Measurements from ENCODE around the gene ME2.
"Not testable (repeated sequence)": the region's sequence is repeated elsewhere in the genome, so short reads cannot be mapped to it uniquely, and the experiment has no call there.

The ME2 gene

GRCh38 chr18:50849419-50849821 is 29.5 kb upstream of the ME2 start:
- H3K27ac ChIP-seq: no peak overlapping the region

GRCh38 chr18:50850307-50851065 is 28.4 kb upstream of the ME2 start:
- H3K27ac ChIP-seq: no peak overlapping the region
- no peak for TF ChIP-seq CTCF (conservative IDR thresholded peaks at IDR 0.05)

More at GRCh38 chr18:50849419-50849821, 29.5 kb upstream of the ME2 start:
- no peak for TF ChIP-seq ZFX (IDR thresholded peaks at IDR 0.05)
- TF ChIP-seq CTCF (conservative IDR thresholded peaks at IDR 0.05): no peak

- no peak for TF ChIP-seq ZFX (IDR thresholded peaks at IDR 0.05)
- TF ChIP-seq CTCF (conservative IDR thresholded peaks at IDR 0.05): no peak
- H3K27ac ChIP-seq: no peak overlapping the region
These were observed 25.1 kb upstream of the ME2 start for GRCh38 chr18:50853863-50854271.

- H3K27ac ChIP-seq: no peak overlapping the region
- TF ChIP-seq ZFX (IDR thresholded peaks at IDR 0.05) (no peak), CTCF (conservative IDR thresholded peaks at IDR 0.05) (no peak)
These were observed 22.8 kb upstream of the ME2 start for GRCh38 chr18:50855976-50856757.

- not testable (repeated sequence) for H3K27ac ChIP-seq
These were observed 21.8 kb upstream of the ME2 start for GRCh38 chr18:50857166-50857565.

GRCh38 chr18:50857694-50858093 is 21.2 kb upstream of the ME2 start:
- TF ChIP-seq ZFX (IDR thresholded peaks at IDR 0.05): no peak
- TF ChIP-seq CTCF (conservative IDR thresholded peaks at IDR 0.05): no peak

GRCh38 chr18:50859793-50860555 is 18.9 kb upstream of the ME2 start:
- TF ChIP-seq CTCF (conservative IDR thresholded peaks at IDR 0.05): no peak
- no peak for TF ChIP-seq ZFX (IDR thresholded peaks at IDR 0.05)
- no peak overlapping the region for H3K27ac ChIP-seq

More at GRCh38 chr18:50857694-50858093, 21.2 kb upstream of the ME2 start:
- no peak overlapping the region for H3K27ac ChIP-seq
